HG03521 (cell line): ENCODE results near the gene TK1.
"Not testable (repeated sequence)": the region's sequence is repeated elsewhere in the genome, so short reads cannot be mapped to it uniquely, and the experiment has no call there.

ENCODE experiments used
- ATAC-seq: cut with Tn5 transposase; IDR thresholded peaks from one replicate; pipeline ENCODE4 v1.9.1; 2021; ENCODE audit warnings: mild to moderate bottlenecking, moderate library complexity; ENCODE audit not compliant: unreplicated experiment

Gene TK1

DNA sequence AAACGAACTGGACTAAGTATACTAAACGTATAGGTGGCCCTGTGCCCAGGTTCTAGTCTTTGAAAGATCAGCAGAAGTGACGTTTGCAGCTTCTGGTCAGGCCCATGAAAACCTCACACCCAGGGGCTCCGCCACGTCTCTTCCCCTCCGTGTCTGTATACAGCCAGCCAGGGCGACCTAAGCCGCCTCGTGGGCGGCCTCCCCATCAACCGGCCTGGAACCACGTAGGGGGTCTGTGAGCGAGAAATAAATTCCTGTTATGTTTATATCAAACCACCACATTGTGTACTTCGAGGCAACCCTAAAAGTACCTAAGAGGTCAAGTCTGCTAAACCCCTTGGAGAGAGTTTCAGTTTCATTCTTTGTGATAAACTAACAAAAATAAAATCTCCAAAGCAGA is 6.8 kb downstream of the TK1 start:
- no peak for ATAC-seq

DNA sequence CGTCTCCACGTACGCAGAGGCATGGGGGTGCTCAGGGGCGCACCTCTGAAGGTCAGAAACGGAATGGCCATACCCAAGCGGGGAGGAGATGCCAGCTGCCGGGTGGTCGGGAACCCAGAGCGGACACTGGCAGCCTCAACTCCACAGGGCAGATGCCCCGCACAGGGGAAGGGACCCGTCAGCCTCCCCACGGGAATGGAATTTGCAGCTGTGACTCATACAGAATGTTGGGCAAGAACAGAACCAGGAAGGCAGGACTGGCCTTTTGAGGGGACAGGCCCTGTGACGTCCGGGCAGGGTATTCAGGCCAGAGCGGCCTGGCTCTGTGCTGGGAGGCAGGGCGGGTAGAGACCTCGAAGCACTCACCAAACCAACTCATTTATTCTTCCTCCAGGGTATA is 7.5 kb downstream of the TK1 start:
- no peak for ATAC-seq

DNA sequence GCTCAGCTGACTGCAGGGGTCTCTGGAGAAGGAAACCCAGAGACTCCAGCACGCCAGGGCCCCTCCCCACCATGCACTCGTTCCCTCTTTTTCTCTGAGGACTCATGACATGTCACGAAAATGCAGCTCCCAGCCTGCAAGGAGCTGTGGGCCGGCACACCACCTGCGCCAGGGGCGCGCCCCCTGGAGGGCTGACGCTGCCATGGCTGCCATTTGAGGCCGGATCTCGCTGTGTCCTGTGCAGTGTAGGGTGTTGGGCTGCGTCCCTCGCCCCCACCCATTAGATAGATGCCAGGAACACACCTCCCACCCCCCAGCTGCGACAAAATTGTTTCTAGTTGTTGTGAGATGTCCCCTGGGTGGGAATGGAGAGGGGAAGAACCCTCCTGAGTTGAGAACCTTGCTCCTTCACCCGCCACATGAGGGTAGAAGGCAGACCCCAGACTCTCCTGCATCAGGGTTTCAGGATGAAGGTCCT is 10.3 kb downstream of the TK1 start:
- ATAC-seq: no peak

DNA sequence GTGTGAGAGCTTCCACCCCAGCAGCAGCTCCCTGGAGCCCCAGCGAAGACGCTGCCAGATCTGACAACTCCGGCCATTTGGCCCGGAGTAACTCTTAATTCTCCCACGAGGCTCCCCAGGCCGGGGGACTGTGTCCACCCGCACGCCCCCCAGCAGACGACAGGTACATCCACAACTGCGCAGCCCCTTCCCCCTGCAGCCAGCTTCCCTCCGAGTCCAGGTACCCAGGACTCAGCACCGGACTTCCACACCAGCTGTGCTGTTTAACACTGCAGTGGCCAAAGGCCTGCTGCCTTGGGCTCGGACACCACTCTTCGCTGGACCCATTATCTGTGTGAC is 11.2 kb downstream of the TK1 start:
- no peak for ATAC-seq

DNA sequence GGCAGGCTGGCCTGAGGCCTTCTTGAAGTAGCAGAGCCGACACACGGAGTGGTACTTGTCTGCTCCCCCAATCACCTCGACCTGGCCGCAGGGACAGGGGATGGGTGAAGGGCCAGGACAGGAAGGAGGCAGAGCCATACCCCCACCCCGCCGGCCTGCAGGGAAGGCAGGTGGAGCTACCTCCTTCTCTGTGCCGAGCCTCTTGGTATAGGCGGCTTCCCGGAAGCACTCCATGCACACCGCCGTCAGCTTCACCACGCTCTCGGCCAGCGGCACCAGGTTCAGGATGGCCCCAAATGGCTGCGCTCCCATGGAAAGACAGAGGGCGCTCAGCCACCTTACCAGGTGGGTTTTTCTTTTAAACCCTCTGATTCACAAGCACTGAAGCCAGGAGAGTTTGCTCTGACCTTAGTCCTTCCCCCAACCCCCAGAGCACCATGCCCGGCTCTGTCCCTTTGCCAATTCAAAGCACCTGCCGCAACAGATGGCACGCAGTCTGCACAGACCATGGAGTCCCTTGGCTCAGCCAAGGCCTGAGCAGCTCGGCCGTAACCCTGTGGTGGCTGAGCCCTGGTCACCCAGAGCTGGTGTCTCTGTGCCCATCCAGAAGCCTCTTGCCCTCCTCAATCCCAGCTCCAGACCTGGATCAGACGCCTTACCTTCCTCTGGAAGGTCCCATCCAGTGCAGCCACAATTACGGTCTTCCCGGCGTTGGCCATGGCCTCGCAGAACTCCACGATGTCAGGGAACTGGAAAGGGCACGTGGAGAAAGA is 11.8 kb downstream of the TK1 start:
- no peak for ATAC-seq

DNA sequence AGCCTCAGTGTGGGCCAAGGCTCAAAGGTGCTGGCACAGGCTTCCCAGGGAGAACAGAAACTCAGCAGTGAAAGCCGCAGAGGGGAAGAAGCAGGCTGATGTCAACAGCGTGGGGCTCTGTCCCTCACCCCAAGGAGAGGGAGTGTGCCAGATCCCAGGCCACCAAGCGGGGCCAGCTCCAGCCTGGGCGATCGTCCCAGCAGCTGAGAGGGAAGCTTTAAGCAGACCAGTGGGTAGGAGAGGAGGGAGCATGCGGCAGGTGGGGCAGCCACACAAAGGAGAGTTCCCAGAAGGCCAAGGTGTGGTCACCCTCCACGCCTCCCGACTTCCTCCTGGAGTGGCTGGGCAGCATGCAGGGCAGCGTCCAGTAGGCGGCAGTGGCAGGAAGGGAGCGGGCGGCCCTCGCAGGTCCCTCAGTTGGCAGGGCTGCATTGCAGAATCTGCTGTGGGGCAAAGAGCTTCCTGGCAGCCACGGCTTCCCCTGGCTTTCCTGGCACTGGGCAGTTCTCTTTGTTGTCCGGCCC is 12.4 kb downstream of the TK1 start:
- ATAC-seq: no peak

DNA sequence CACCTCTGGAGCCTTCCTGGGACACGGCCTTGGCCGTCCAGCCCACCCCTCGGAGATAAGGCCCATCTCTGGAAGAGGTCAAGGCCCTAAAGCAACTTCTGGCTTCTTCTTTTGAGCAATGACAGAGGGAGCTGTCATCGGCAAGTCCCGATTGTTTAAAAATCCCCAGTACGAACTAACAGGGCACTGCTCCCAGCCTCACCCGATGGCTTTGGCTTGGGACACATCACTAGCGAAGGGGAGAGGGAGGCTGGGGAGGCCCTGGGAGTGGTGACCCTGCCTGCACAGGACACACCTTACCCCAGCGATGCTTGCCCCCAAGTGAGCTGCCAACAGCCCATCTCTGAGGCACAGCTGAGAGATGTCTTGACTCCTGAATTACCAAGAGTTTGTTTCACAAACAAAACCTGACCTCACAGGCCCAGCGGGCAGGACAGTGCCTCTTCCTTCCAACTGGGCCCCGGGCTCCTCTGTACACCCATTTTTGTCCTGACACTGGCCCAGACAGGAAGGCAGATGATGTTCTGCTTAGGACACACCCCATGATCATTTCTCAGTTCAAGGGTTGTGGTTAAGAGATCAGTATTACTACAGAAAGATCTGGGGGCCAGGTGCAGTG is 13.6 kb downstream of the TK1 start:
- ATAC-seq: peak; percentile 33

DNA sequence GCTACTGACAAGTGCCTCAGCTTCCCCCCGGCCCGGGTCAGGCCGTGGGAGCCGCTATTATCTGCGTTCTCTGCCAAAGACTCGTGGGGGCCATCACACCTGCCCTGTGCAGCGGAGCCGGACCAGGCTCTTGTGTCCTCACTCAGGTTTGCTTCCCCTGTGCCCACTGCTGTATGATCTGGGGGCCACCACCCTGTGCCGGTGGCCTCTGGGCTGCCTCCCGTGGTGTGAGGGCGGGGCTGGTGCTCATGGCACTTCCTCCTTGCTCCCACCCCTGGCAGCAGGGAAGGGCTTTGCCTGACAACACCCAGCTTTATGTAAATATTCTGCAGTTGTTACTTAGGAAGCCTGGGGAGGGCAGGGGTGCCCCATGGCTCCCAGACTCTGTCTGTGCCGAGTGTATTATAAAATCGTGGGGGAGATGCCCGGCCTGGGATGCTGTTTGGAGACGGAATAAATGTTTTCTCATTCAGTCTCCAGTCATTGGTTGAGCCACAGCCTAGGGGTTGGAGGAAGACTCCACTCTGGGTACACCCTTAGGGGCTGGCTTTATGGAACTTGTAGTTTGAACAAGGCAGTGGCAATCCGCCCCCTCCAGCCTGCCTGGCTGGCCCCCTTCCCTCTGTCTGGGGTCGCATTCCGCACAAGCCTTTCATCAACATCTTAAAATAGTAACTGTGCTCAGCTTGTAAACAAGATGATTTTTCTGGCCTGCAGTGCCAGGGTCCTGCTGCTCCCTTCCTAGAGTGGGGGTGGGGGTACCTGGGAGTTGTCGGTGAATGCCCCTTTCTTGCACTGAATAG is 14.4 kb downstream of the TK1 start:
- ATAC-seq: no peak

DNA sequence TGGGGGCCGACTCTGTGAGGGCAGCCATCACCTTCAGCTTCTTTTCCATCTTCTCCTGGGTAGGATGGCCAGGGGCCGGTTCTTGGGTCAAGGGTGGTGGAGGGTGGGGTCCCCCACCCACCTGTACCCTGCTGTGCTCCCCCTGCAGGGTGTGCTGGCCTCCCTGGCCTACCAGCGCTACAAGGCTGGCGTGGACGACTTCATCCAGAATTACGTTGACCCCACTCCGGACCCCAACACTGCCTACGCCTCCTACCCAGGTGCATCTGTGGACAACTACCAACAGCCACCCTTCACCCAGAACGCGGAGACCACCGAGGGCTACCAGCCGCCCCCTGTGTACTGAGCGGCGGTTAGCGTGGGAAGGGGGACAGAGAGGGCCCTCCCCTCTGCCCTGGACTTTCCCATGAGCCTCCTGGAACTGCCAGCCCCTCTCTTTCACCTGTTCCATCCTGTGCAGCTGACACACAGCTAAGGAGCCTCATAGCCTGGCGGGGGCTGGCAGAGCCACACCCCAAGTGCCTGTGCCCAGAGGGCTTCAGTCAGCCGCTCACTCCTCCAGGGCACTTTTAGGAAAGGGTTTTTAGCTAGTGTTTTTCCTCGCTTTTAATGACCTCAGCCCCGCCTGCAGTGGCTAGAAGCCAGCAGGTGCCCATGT is 15.1 kb downstream of the TK1 start:
- ATAC-seq: not testable (repeated sequence)

DNA sequence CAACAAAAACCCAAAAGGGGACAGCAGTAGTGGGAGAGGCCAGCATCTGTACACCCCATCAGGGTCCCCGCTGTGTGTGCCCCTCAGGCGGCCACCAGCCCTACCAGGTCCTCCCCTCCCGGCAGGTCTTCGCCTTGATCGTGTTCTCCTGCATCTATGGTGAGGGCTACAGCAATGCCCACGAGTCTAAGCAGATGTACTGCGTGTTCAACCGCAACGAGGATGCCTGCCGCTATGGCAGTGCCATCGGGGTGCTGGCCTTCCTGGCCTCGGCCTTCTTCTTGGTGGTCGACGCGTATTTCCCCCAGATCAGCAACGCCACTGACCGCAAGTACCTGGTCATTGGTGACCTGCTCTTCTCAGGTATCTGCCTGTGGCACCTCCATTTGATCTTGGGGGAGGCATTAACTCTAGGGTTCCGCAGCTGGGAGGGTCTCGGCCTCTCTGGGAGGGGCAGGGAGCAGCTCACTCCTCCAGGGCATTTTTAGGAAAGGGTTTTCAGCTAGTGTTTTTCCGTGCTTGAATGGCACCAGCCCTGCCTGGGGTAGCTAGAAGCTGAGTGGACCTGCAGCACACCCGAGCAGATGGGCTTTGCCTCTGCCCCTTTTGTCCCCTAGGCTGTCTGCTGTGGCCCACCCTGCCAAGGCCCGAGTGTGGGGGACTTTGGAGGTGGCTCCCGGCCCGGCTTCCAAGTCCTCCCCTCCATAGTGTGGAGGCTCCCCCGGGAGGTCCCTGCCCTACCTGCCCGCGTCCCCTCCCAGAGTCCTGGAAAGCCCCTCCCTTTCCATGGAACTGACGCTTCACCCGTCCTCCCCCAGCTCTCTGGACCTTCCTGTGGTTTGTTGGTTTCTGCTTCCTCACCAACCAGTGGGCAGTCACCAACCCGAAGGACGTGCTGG is 15.9 kb downstream of the TK1 start:
- no peak for ATAC-seq

DNA sequence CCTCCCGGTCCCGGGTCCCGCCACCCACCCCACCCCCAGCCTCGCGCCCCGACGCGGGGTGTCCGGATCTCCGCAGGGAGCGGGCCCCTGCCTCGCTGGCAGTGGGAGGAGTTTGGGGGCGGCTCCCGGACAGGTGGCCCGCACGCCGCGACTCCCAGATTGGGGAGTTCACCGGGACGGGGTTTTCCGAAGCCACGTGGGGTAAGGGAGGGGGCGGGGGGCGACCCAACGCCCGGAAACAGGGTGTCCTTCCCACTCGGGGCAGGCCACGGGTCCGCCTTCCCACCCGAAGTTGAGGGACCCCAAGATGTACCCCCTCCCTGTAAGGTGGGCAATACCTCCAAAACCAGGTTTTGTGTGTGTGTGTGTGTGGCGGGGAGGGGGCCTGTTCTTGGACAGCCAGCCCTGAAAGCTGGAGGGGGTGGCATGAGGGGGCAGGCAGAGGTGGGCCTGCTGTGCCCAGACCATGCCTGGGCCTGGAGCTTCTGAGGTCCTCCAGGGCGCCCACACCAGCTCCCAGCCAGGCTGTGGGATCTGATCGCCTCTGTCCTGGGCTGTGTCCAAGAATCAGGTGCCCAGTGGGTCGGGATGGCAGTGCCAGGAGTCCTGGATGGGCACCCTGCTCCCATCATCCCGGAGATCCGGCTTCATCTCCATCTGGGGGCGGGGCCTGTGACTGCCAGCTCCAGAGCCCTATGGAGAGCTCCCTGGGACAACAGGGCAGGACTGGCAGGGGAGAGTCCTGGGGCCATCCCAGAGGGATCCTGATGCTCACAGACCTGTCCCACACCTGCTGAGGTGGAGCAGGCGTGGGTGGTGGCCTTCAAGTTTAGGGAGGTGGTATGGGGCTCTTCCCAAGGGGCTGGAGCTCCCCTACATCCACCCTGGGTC is 17.7 kb downstream of the TK1 start:
- ATAC-seq: no peak

DNA sequence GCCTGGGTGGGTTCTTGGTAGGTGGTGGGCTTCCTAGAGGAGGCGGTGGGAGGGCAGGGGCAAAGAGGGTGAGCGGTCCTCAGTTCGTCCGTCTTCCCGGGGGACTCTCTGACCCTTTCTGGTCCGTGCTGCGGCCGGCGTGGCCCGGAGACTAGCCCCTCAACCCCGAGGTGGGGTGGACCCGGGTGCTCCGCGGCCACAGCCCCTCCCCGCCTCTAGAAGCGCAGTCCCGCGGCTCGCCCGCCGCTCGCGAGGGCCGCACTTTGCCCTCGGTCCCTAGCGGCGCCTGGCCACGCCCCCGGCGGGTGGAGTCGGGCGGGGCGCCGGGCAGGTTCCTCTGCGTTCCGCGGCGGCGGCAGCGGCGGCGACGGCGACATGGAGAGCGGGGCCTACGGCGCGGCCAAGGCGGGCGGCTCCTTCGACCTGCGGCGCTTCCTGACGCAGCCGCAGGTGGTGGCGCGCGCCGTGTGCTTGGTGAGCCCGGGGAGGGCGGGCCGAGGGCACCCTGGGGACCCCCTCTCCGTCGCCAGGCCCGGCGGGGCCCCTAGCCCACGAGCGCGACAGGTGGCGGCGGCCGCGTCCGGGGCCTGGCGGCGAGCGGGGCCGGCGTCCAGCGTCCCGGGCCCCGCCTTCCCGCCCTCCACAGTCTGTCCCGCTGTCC is 18.5 kb downstream of the TK1 start, which contains the start of gene SYNGR2:
Gene SYNGR2 (plus strand): TSS at position 340 of the 661 bp plus-strand sequence. CDS start 36 bp downstream, at position 376.
- peak; percentile 49 for ATAC-seq

DNA sequence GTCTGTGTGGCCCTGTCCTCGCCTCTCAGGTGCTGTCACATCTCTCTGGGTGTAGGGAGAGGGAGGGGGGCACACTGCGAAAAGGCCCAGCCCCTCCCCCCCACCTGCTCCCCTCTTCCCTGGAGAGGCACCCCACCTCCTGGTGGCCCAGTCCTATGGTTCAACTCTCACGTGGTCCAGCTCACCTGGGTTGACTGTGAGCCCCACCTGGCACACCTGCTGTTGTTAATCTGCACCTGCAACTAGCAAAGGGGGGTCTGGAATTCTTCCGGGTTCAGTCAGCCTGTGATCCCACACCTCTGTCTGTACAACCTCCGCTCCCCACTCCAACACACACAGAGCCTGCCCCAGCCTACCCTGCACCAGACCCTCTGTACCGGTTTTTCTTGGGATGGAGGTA is 20.4 kb downstream of the TK1 start:
- no peak for ATAC-seq

DNA sequence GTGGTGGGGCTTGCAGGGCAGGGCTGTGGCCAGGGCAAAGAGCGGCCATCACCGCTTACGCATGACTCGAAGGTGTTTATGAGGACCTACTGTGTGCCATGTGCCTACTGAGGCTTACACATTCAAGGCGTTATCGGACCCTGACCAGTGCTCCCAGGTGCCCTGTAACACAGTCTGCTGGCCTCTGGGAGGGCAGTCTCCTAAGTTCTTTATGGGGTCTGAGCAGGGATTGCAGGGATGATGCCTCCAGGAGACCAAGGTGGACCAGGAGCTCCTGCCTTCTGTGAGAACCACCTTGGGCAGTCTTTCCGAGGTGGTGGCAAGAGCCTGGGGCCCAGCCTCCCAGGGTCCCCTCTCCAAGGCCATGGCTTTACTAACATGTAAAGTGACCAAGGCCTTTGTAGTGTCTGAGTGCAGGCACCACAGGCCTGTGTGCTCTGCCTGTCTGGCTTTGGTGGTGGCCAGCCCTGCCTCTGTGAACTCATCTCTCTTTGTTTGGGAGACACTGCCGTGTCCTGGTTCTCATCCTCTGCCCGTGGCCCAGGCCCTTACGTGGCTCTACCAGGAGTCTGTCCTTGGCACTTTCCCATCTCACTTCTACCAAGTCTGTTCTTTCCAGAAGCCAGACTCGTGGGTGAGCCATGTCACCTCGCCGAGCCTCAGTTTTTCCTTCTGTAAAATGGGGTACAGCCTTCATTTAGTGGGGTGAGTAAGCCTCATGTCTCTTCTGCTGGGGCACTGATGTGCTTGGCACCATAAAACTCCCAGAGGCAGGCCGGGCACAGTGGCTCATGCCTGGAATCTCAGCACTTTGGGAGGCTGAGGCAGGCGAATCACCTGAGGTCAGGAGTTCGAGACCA is 21.9 kb downstream of the TK1 start:
- no peak for ATAC-seq

DNA sequence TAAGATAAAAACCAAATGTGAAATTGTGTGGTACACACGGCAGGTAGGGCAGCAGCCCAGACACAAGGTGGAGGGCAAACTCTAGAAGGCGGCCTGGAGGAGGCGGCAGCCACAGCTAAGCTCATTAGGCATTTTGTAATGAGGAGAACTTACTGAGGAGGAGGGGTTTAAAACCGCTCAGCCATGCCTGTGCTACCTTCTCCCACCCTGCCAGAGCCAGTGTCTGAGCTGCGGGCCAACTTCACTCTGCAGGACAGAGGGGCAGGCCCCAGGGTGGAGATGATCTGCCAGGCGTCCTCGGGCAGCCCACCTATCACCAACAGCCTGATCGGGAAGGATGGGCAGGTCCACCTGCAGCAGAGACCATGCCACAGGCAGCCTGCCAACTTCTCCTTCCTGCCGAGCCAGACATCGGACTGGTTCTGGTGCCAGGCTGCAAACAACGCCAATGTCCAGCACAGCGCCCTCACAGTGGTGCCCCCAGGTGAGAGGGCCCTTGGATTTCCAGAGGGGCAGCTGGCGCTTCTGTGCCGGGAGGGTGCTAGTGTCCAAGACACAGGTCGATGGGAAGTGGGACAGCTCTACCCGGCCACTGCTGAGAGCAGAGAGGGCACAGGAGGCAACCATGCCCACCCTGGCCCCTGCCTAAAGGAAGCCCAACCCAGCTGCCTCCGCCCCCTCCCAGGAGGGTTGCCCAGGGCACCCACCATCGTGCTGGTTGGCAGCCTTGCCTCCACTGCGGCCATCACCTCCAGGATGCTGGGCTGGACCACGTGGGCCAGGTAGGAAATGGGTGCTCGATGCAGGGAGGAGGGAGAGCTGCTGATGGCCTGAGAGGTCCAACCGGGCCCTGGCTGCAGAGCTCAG is 22.7 kb downstream of the TK1 start:
- ATAC-seq: no peak

DNA sequence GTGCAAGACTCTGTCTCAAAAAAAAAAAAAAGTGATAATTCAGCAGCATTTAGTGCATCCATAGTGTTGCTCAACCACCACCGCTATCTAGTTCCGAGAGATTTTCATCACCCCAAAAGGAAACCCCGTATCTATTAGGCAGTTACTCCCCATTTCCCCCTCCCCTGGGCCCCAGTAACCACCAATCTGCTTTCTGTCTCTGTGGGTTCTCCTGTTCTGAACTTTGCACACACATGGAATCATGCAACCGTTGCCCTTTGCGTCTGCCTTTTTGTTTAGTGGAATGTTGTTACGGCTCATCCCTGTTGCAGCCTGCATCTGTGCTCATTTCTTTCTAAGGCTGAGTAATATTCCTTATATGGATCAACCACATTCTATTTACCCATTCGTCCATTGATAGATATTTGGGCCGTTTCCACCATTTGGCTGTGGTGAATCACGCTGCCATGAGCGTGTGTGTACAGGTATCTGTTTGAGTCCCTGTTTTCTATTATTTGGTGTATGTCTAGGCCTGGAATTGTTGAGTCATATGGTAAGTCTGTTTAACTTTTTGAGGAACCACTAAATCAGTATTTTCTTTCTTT is 27.2 kb downstream of the TK1 start:
- ATAC-seq: no peak
